GM12873 (cell line): ENCODE data around the gene ZNF831.

Experiments used
- CTCF ChIP-seq: IDR thresholded peaks from 2 replicates; pipeline ENCODE4 v1.5.1; 2012; ENCODE audit warnings: low read depth, mild to moderate bottlenecking, moderate library complexity, low read length, control low read depth; ENCODE audit not compliant: insufficient read depth; ENCODE audit errors: missing control alignments

ZNF831 gene

GRCh38 chr20:59184880-59185447, 21.3 kb downstream of the ZNF831 start:
- no peak for TF ChIP-seq CTCF

- TF ChIP-seq CTCF, result no peak
Measured at GRCh38 chr20:59185809-59186208, 22.2 kb downstream of the ZNF831 start.

- no peak for TF ChIP-seq CTCF
Measured at GRCh38 chr20:59190466-59190865, 26.8 kb downstream of the ZNF831 start.

- no peak for TF ChIP-seq CTCF
Measured at GRCh38 chr20:59191036-59191755, 27.6 kb downstream of the ZNF831 start.

GRCh38 chr20:59191756-59192532, 28.3 kb downstream of the ZNF831 start:
- no peak for TF ChIP-seq CTCF

GRCh38 chr20:59192533-59192896, 28.9 kb downstream of the ZNF831 start:
- TF ChIP-seq CTCF, result no peak

GRCh38 chr20:59193325-59193724, 29.7 kb downstream of the ZNF831 start:
- no peak for TF ChIP-seq CTCF
